SKM-1 treated with dmso at 0.1 percent for 144 hours (cell line): ENCODE data around the gene ZNF317.
A peak's percentile ranks its signal among the peaks of the same experiment; 100 is the strongest.

Source experiments
- DNase-seq: peaks from one replicate; lab custom pipeline; 2025; ENCODE audit not compliant: unreplicated experiment; lab: John Stamatoyannopoulos, UW

ZNF317 gene

GRCh38 chr19:9140159-9140874, at the start of gene ZNF317:
Gene ZNF317 (plus strand): TSS chr19:9140397. CDS start chr19:9156017, 15,620 bp downstream.
- DNase-seq = peak; percentile 86

GRCh38 chr19:9107375-9107774, 32.8 kb upstream of the ZNF317 start, which contains the start of gene OR7G2:
Gene OR7G2 (minus strand): TSS chr19:9107475. CDS start chr19:9103243, 4,232 bp downstream.
- DNase-seq = no peak

GRCh38 chr19:9109959-9110358, 30.2 kb upstream of the ZNF317 start:
- no peak for DNase-seq

- DNase-seq = no peak
These were observed 24.8 kb upstream of the ZNF317 start, which contains the start of gene OR7G1 for GRCh38 chr19:9115307-9115813. Gene OR7G1 (minus strand): TSS chr19:9115763. CDS start chr19:9115763, 0 bp downstream.

- DNase-seq = no peak
These were observed 23.6 kb upstream of the ZNF317 start for GRCh38 chr19:9116547-9116946.

GRCh38 chr19:9126900-9127405, 13.2 kb upstream of the ZNF317 start, which contains the start of gene OR7G3:
Gene OR7G3 (minus strand): TSS chr19:9126950. CDS start chr19:9126950, 0 bp downstream.
- no peak for DNase-seq

- DNase-seq = no peak
These were observed 12.0 kb upstream of the ZNF317 start for GRCh38 chr19:9128171-9128570.

GRCh38 chr19:9130965-9131364, 9.2 kb upstream of the ZNF317 start:
- DNase-seq = peak; percentile 2

- DNase-seq = no peak
These were observed 7.8 kb upstream of the ZNF317 start for GRCh38 chr19:9132422-9132821.

- DNase-seq = no peak
These were observed 513 bp upstream of the ZNF317 start for GRCh38 chr19:9139609-9140158.

GRCh38 chr19:9144920-9145319, 4.7 kb downstream of the ZNF317 start:
- DNase-seq = no peak

GRCh38 chr19:9146882-9147281, 6.7 kb downstream of the ZNF317 start:
- no peak for DNase-seq

GRCh38 chr19:9148697-9149096, 8.5 kb downstream of the ZNF317 start:
- DNase-seq = no peak

GRCh38 chr19:9149997-9150396, 9.8 kb downstream of the ZNF317 start:
- DNase-seq = no peak

- no peak for DNase-seq
These were observed 10.5 kb downstream of the ZNF317 start for GRCh38 chr19:9150650-9151049.

- no peak for DNase-seq
These were observed 11.2 kb downstream of the ZNF317 start for GRCh38 chr19:9151367-9151766.

- no peak for DNase-seq
These were observed 15.4 kb downstream of the ZNF317 start for GRCh38 chr19:9155591-9155990.

- DNase-seq = no peak
These were observed 16.1 kb downstream of the ZNF317 start for GRCh38 chr19:9156304-9156703.

GRCh38 chr19:9159891-9160290, 19.7 kb downstream of the ZNF317 start:
- DNase-seq = no peak

GRCh38 chr19:9161427-9161826, 21.2 kb downstream of the ZNF317 start:
- no peak for DNase-seq

GRCh38 chr19:9165261-9165660, 25.1 kb downstream of the ZNF317 start:
- DNase-seq = no peak

GRCh38 chr19:9166846-9167245, 26.6 kb downstream of the ZNF317 start:
- DNase-seq = no peak
